Right ventricle myocardium superior (tissue), 1 donor: ENCODE results near the gene KLHL15. TPM values are rescaled to one million over a fixed set of nuclear protein-coding genes. Genes with fewer than 3 reads are reported as not detected.
A peak's percentile ranks its signal among the peaks of the same experiment; 100 is the strongest.
"Not testable (repeated sequence)": the region's sequence is repeated elsewhere in the genome, so short reads cannot be mapped to it uniquely, and the experiment has no call there.

Experiments
- ATAC-seq: fragments of 200-7000 bp; cut with Tn5 transposase; one replicate; pipeline ENCODE4 v1.9.1; 2020; ENCODE audit warnings: mild to moderate bottlenecking; ENCODE audit not compliant: poor library complexity
- DNase-seq: peaks from one replicate; pipeline ENCODE4 v3.0.0-alpha.2; 2020
- intact Hi-C: fragments of 100-400 bp; cut with DNase I; formaldehyde crosslinking; loops from one replicate; pipeline ENCODE4 v1.11.2; 2022
- long read RNA-seq: library from polyadenylated mRNA; unstranded; transcript quantifications from one replicate; pipeline ENCODE4 v2.0.0, GENCODE V29; 2021
- total RNA-seq: library from RNA; stranded (reverse); fragmentation: NEBNext Ultra II Directional; extraction: Animal tissue kit (Norgen Biotek cat#: 25700); gene quantifications from one replicate; pipeline ENCODE4 v1.2.1, GENCODE V29; 2021
- donor health status: DM: no; HTN: yes; CAD: no; lungs with severe emphysema.

Gene KLHL15
- 5.8 TPM for total RNA-seq
- long read RNA-seq, partial matches to known transcripts = 2 of 2 reads
- long read RNA-seq, other reads (novel, unspliced or antisense) = 0 of 2 reads

- intact Hi-C loops = no loop called here
- DNase-seq (no peak), ATAC-seq (no peak)
These were observed at the start of gene KLHL15 for GRCh38 chrX:24027086-24027485. KLHL15 (minus strand) TSS chrX:24027186; CDS start chrX:24006693, 20,493 bp downstream.

- DNase-seq = no peak
- intact Hi-C loops = no loop called here
- no peak for ATAC-seq
These were observed 42.9 kb upstream of the KLHL15 start for GRCh38 chrX:24069877-24070276.

- no peak for DNase-seq
- intact Hi-C loops = no loop called here
- ATAC-seq = no peak
These were observed 36.5 kb upstream of the KLHL15 start for GRCh38 chrX:24063488-24063887.

GRCh38 chrX:24055043-24055356 is 28.0 kb upstream of the KLHL15 start:
- no peak for DNase-seq
- intact Hi-C loops = loop anchor here (10.0 kb wide), 1 partner anchor 150 kb away; the partner anchor contains the start of genes APOO and CXorf58
- peak; percentile 17 for ATAC-seq

- DNase-seq = peak; percentile 90
- peak; percentile 98 for ATAC-seq
- intact Hi-C loops = loop anchor here (10.0 kb wide), 1 partner anchor 150 kb away; the partner anchor contains the start of genes APOO and CXorf58
These were observed 27.4 kb upstream of the KLHL15 start, which contains the start of gene EIF2S3 for GRCh38 chrX:24054182-24055042. EIF2S3 (plus strand) TSS chrX:24054956; CDS start chrX:24054969, 13 bp downstream.

GRCh38 chrX:24050522-24051318 is 23.7 kb upstream of the KLHL15 start:
- intact Hi-C loops = loop anchor here (10.0 kb wide), 1 partner anchor 146 kb away; the partner anchor contains the start of genes APOO and CXorf58
- ATAC-seq, DNase-seq: not testable (repeated sequence)

- ATAC-seq, DNase-seq: not testable (repeated sequence)
- intact Hi-C loops = loop anchor here (10.0 kb wide), 1 partner anchor 145 kb away; the partner anchor contains the start of genes APOO and CXorf58
These were observed 22.7 kb upstream of the KLHL15 start for GRCh38 chrX:24049643-24050042.

GRCh38 chrX:24046060-24046459 is 19.1 kb upstream of the KLHL15 start:
- intact Hi-C loops, DNase-seq, ATAC-seq: not testable (repeated sequence)

GRCh38 chrX:24037729-24038128 is 10.7 kb upstream of the KLHL15 start:
- DNase-seq = no peak
- intact Hi-C loops = no loop called here
- no peak for ATAC-seq

GRCh38 chrX:24034485-24034884 is 7.5 kb upstream of the KLHL15 start:
- intact Hi-C loops = no loop called here
- DNase-seq = no peak
- no peak for ATAC-seq

- DNase-seq (no peak), ATAC-seq (no peak)
- intact Hi-C loops = no loop called here
These were observed 3.6 kb upstream of the KLHL15 start for GRCh38 chrX:24030597-24030996.

- DNase-seq = no peak
- no peak for ATAC-seq
- intact Hi-C loops = no loop called here
These were observed 999 bp upstream of the KLHL15 start for GRCh38 chrX:24027985-24028384.

- no peak for ATAC-seq
- intact Hi-C loops = no loop called here
- DNase-seq = no peak
These were observed 554 bp downstream of the KLHL15 start for GRCh38 chrX:24026432-24026831.

- no peak for DNase-seq
- ATAC-seq = peak; percentile 56
- intact Hi-C loops = no loop called here
These were observed 1.1 kb downstream of the KLHL15 start for GRCh38 chrX:24025741-24026403.

GRCh38 chrX:24024819-24025740 is 1.9 kb downstream of the KLHL15 start:
- ATAC-seq = peak; percentile 94
- DNase-seq = peak; percentile 92
- intact Hi-C loops = no loop called here

- no peak for ATAC-seq
- intact Hi-C loops = no loop called here
- no peak for DNase-seq
These were observed 2.9 kb downstream of the KLHL15 start for GRCh38 chrX:24023972-24024669.

- DNase-seq = no peak
- intact Hi-C loops = no loop called here
- ATAC-seq = no peak
These were observed 3.4 kb downstream of the KLHL15 start for GRCh38 chrX:24023544-24023943.
